Trophoblast cell (in vitro differentiated cells and primary cell): ENCODE results near the gene EPHB2.

Source experiments
- DNase-seq, 2 donors: peaks; one replicate each; pipeline ENCODE4 v3.0.0-alpha.2; 2016
- H2AFZ ChIP-seq: 2 replicates; pipeline ENCODE4 v1.6.1; 2013; ENCODE audit warnings: low read length, moderate library complexity, mild to moderate bottlenecking; ENCODE audit not compliant: insufficient read depth, poor library complexity
- H2AK5ac ChIP-seq: 2 replicates; pipeline ENCODE4 v1.6.1; 2013; ENCODE audit warnings: mild to moderate bottlenecking, low read length
- H2BK120ac ChIP-seq: 2 replicates; pipeline ENCODE4 v1.6.1; 2013; ENCODE audit warnings: low read length, mild to moderate bottlenecking, moderate library complexity; ENCODE audit not compliant: insufficient read depth, poor library complexity
- H2BK12ac ChIP-seq: 2 replicates; pipeline ENCODE4 v1.6.1; 2013; ENCODE audit warnings: mild to moderate bottlenecking, low read length, moderate library complexity
- H2BK5ac ChIP-seq: 2 replicates; pipeline ENCODE4 v1.6.1; 2013; ENCODE audit warnings: low read length, low read depth, moderate library complexity, mild to moderate bottlenecking; ENCODE audit not compliant: poor library complexity
- H3K14ac ChIP-seq: 2 replicates; pipeline ENCODE4 v1.6.1; 2013; ENCODE audit warnings: mild to moderate bottlenecking, low read length
- H3K18ac ChIP-seq: 2 replicates; pipeline ENCODE4 v1.6.1; 2013; ENCODE audit warnings: mild to moderate bottlenecking, low read length
- H3K23ac ChIP-seq: 2 replicates; pipeline ENCODE4 v1.6.1; 2013; ENCODE audit warnings: low read length
- H3K27ac ChIP-seq: 2 replicates; pipeline ENCODE4 v1.5.1; 2013; ENCODE audit warnings: low read depth, mild to moderate bottlenecking, inconsistent platforms, low read length, moderate library complexity
- H3K27me3 ChIP-seq: 2 replicates; pipeline ENCODE4 v1.6.1; 2013; ENCODE audit warnings: inconsistent platforms, mild to moderate bottlenecking, low read length, moderate library complexity; ENCODE audit not compliant: insufficient read depth
- H3K36me3 ChIP-seq, 2 experiments: 1 replicate in 1 of 2; 2 replicates in 1 of 2; pipeline ENCODE4 v1.6.1; 2013; ENCODE audit warnings: low read length in 2 of 2, mild to moderate bottlenecking in 2 of 2, moderate library complexity in 1 of 2; ENCODE audit not compliant: insufficient read depth in 2 of 2, control insufficient read depth in 1 of 2
- H3K4ac ChIP-seq: 2 replicates; pipeline ENCODE4 v1.6.1; 2013; ENCODE audit warnings: low read depth, mild to moderate bottlenecking, low read length, moderate library complexity
- H3K4me1 ChIP-seq, 2 experiments: 1 replicate in 1 of 2; 2 replicates in 1 of 2; pipeline ENCODE4 v1.6.1; 2013; ENCODE audit warnings: low read length in 2 of 2, mild to moderate bottlenecking in 2 of 2, moderate library complexity in 1 of 2; ENCODE audit not compliant: insufficient read depth in 2 of 2, control insufficient read depth in 1 of 2
- H3K4me2 ChIP-seq: 2 replicates; pipeline ENCODE4 v1.6.1; 2013; ENCODE audit warnings: inconsistent platforms, mild to moderate bottlenecking, low read length, moderate library complexity
- H3K4me3 ChIP-seq: 2 replicates; pipeline ENCODE4 v1.5.1; 2013; ENCODE audit warnings: mild to moderate bottlenecking, low read depth, low read length, inconsistent platforms
- H3K79me1 ChIP-seq: one replicate; pipeline ENCODE4 v1.6.1; 2013; ENCODE audit warnings: low read length
- H3K79me2 ChIP-seq: 2 replicates; pipeline ENCODE4 v1.6.1; 2013; ENCODE audit warnings: low read length, mild to moderate bottlenecking; ENCODE audit not compliant: control insufficient read depth, insufficient read depth, poor library complexity
- H3K9ac ChIP-seq: 2 replicates; pipeline ENCODE4 v1.6.1; 2013; ENCODE audit warnings: mild to moderate bottlenecking, low read length
- H3K9me3 ChIP-seq: 2 replicates; pipeline ENCODE4 v1.6.1; 2013; ENCODE audit warnings: low read depth, mild to moderate bottlenecking, control low read depth, inconsistent platforms, low read length; ENCODE audit not compliant: insufficient read depth
- H4K12ac ChIP-seq: 2 replicates; pipeline ENCODE4 v1.6.1; 2013; ENCODE audit warnings: low read depth, mild to moderate bottlenecking, low read length, moderate library complexity
- H4K8ac ChIP-seq: 2 replicates; pipeline ENCODE4 v1.6.1; 2013; ENCODE audit warnings: low read depth, mild to moderate bottlenecking, low read length, moderate library complexity
- H4K91ac ChIP-seq: one replicate; pipeline ENCODE4 v1.6.1; 2013; ENCODE audit warnings: low read depth, mild to moderate bottlenecking, low read length, moderate library complexity
- WGBS: extraction: QIAGEN DNeasy Blood & Tissue Kit; methylation state at CpG from one replicate; pipeline ENCODE4 v1.1.7; 2013; ENCODE audit warnings: missing lambda C conversion rate; ENCODE audit not compliant: insufficient read length, insufficient coverage; ENCODE audit errors: extremely low coverage; 5-methylcytosine and 5-hydroxymethylcytosine counted together

The EPHB2 gene

GRCh38 chr1:22854688-22855565 lies 144.3 kb downstream of the EPHB2 start:
- no peak overlapping the region for H3K18ac ChIP-seq
- no peak overlapping the region for H4K12ac ChIP-seq
- H3K27me3 ChIP-seq = no peaks in the 10 kb centered on the region
- no peak overlapping the region for H2BK12ac ChIP-seq
- no peak overlapping the region for H3K14ac ChIP-seq
- no peak overlapping the region for H2AFZ ChIP-seq
- H3K79me1 ChIP-seq = no peaks in the 10 kb centered on the region
- H3K4ac ChIP-seq = no peak overlapping the region
- no peak overlapping the region for H2BK5ac ChIP-seq
- H3K9ac ChIP-seq = no peak overlapping the region
- no peak overlapping the region for H2AK5ac ChIP-seq
- H3K27ac ChIP-seq = no peak overlapping the region
- no peaks in the 10 kb centered on the region for H3K79me2 ChIP-seq
- H3K4me1 ChIP-seq = peaks cover 0 to 3% of the 10 kb centered on the region in 2 experiments
- H3K9me3 ChIP-seq = peaks cover 3% of the 10 kb centered on the region
- H4K91ac ChIP-seq = no peak overlapping the region
- H4K8ac ChIP-seq = no peak overlapping the region
- no CpG with 5 or more reads among the region's 6 CpGs for WGBS
- H2BK120ac ChIP-seq = no peak overlapping the region
- H3K4me3 ChIP-seq = no peak overlapping the region
- H3K23ac ChIP-seq = no peak overlapping the region
- no peaks in the 10 kb centered on the region for H3K36me3 ChIP-seq
- DNase-seq = no peak
- no peak overlapping the region for H3K4me2 ChIP-seq

- Histone ChIP-seq H3K18ac (no peak overlapping the region), H4K12ac (no peak overlapping the region), H3K79me1 (no peaks in the 10 kb centered on the region), H2AK5ac (no peak overlapping the region), H2AFZ (no peak overlapping the region), H2BK12ac (no peak overlapping the region), H3K9ac (no peak overlapping the region), H3K9me3 (peaks cover 3% of the 10 kb centered on the region), H3K23ac (no peak overlapping the region), H3K4me2 (no peak overlapping the region), H3K4ac (no peak overlapping the region), H3K36me3 (no peaks in the 10 kb centered on the region), H2BK5ac (no peak overlapping the region), H3K27me3 (no peaks in the 10 kb centered on the region), H3K14ac (no peak overlapping the region), H4K8ac (no peak overlapping the region), H3K4me1 (no peaks in the 10 kb centered on the region), H4K91ac (no peak overlapping the region), H3K4me3 (no peak overlapping the region), H2BK120ac (no peak overlapping the region), H3K27ac (no peak overlapping the region), H3K79me2 (no peaks in the 10 kb centered on the region)
- no peak for DNase-seq
- WGBS = no CpG with 5 or more reads among the region's 15 CpGs
Observed at GRCh38 chr1:22855668-22856606, 145.3 kb downstream of the EPHB2 start.

GRCh38 chr1:22857661-22858060 lies 147.0 kb downstream of the EPHB2 start:
- Histone ChIP-seq H2BK5ac (no peak overlapping the region), H3K9ac (no peak overlapping the region), H3K4ac (no peak overlapping the region), H3K4me2 (no peak overlapping the region), H3K23ac (no peak overlapping the region), H3K14ac (no peak overlapping the region), H3K79me2 (no peaks in the 10 kb centered on the region), H3K9me3 (no peaks in the 10 kb centered on the region), H2BK120ac (no peak overlapping the region), H4K8ac (no peak overlapping the region), H3K4me1 (peaks cover 4 to 7% of the 10 kb centered on the region in 2 experiments), H3K27me3 (no peaks in the 10 kb centered on the region), H3K18ac (no peak overlapping the region), H4K12ac (no peak overlapping the region), H2AK5ac (no peak overlapping the region), H3K79me1 (no peaks in the 10 kb centered on the region), H3K36me3 (no peaks in the 10 kb centered on the region), H3K27ac (no peak overlapping the region), H2AFZ (no peak overlapping the region), H2BK12ac (no peak overlapping the region), H4K91ac (no peak overlapping the region), H3K4me3 (no peak overlapping the region)
- no CpG with 5 or more reads among the region's 7 CpGs for WGBS
- no peak for DNase-seq

GRCh38 chr1:22860414-22860800 lies 149.8 kb downstream of the EPHB2 start:
- no peak overlapping the region for H4K12ac ChIP-seq
- peaks cover 4 to 7% of the 10 kb centered on the region in 2 experiments for H3K4me1 ChIP-seq
- H3K4me3 ChIP-seq = no peak overlapping the region
- H2BK5ac ChIP-seq = no peak overlapping the region
- no peak overlapping the region for H3K23ac ChIP-seq
- no peak overlapping the region for H2BK12ac ChIP-seq
- no peak overlapping the region for H2AK5ac ChIP-seq
- no peak overlapping the region for H4K8ac ChIP-seq
- H3K79me2 ChIP-seq = no peaks in the 10 kb centered on the region
- no peaks in the 10 kb centered on the region for H3K36me3 ChIP-seq
- H3K79me1 ChIP-seq = no peaks in the 10 kb centered on the region
- no peak overlapping the region for H3K14ac ChIP-seq
- H4K91ac ChIP-seq = no peak overlapping the region
- H2AFZ ChIP-seq = no peak overlapping the region
- H3K9me3 ChIP-seq = no peaks in the 10 kb centered on the region
- no peak for DNase-seq
- no peak overlapping the region for H3K27ac ChIP-seq
- WGBS = no CpG with 5 or more reads among the region's 9 CpGs
- H3K9ac ChIP-seq = no peak overlapping the region
- no peak overlapping the region for H3K4ac ChIP-seq
- H3K18ac ChIP-seq = no peak overlapping the region
- H3K4me2 ChIP-seq = no peak overlapping the region
- H2BK120ac ChIP-seq = no peak overlapping the region
- no peaks in the 10 kb centered on the region for H3K27me3 ChIP-seq
